ENCODE measurements around the gene CD3G.
"Not testable (repeated sequence)": the region's sequence is repeated elsewhere in the genome, so short reads cannot be mapped to it uniquely, and the experiment has no call there.

The CD3G gene

DNA sequence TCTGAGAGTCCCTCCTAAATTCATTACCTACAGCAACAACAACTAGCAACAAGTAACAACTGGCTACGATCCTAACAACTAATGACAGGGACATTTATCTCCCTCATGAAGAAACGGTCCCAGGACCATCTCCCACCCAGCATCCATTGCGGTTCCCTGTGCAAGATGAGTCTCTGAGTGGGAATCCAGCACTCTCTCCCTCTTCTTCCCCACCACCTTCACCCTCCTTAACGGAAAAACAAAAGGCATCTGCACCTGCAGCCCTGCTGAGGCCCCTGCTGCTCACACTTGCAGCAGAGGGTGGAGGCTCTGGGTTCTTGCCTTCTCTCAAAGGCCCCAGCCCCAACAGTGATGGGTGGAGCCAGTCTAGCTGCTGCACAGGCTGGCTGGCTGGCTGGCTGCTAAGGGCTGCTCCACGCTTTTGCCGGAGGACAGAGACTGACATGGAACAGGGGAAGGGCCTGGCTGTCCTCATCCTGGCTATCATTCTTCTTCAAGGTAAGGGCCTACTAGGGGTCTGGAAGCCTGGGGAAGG is at the start of gene CD3G:
CD3G (plus strand) TSS at position 364 of the 535 bp plus-strand sequence; CDS start at position 444, 80 bp downstream.
- no peak for FAIRE-seq

DNA sequence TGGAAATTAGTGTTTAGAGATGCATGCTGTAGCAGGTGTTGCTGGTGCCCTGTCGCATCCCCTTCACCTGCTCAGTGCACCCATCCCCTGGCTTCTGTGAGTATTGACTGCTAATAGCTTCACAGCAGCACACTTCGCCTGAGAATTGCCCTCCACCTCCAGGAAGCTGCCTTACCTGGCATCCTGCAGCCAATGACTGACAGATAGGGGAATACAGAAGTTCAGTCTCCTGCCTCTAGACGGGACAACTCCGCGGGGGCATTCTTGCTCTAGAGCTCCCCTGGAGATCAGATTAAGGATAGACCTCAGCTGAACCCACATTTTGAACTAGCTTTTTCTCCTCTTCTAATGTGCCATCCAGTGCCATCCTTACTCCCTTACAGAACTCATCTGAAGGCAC is 48.9 kb upstream of the CD3G start:
- no peak for FAIRE-seq

DNA sequence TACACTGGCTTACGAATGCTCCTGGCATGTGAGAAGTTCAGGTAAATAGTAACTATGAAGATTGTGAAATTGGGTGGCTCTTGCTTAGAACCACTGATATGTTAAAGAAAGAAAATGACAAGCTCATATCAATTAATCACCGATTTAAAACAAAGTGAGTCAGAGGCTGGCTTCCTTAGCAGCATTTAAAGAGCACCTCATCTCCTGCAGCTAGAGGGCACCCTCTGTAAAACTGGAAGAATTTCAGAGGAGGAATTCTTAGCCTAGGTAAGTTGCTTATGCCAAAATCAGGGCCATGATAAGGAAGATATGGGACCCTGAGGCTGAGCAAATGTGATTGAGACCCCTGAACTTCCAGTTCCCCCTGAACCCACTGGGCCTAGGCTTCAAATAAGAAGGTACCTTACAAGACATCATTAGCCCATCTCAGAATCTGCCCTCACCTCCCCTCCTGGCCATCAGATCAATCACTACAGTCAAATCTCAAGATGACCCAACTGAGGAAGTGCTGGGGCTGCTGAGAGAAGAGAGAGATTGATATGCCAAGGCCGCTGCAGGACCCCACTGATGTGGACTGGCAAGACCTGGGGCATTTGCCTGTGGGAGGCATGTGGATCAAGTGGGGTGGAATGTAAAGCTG is 48.2 kb upstream of the CD3G start:
- FAIRE-seq: no peak

DNA sequence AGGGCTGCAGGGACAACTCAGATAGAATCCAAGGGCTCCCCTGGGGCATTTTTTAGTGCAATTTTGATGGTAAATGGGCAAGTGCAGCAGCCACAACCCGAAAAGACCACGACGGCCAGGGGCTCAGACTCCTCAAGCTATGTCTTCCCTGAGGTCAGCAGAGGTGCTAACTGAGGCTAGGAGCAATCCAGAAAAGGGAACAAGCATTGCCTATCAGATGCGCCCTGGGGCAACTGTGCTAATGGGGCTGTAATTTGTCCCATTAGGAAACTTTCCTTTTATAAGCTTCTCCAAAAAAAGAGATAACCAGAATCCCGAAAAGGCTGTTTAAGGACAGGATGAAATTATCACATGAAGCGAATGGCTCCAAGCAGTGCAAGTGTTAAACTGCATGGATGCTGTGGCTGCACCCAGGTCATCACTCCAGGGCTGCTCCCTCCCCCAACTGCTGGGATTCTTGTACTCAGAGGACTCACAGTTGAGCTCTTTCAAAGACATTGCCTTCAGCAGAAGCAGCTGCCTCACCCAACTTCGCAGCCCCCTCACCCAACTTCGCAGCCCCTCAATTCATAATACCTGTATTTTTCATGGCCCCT is 42.4 kb upstream of the CD3G start:
- FAIRE-seq: no peak

DNA sequence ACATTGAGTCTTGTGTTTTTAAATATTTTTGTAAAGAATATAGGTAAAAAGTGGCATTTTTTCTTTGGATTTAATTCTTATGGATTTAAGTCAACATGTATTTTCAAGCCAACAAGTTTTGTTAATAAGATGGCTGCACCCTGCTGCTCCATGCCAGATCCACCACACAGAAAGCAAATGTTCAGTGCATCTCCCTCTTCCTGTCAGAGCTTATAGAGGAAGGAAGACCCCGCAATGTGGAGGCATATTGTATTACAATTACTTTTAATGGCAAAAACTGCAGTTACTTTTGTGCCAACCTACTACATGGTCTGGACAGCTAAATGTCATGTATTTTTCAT is 39.9 kb upstream of the CD3G start:
- no peak for FAIRE-seq

DNA sequence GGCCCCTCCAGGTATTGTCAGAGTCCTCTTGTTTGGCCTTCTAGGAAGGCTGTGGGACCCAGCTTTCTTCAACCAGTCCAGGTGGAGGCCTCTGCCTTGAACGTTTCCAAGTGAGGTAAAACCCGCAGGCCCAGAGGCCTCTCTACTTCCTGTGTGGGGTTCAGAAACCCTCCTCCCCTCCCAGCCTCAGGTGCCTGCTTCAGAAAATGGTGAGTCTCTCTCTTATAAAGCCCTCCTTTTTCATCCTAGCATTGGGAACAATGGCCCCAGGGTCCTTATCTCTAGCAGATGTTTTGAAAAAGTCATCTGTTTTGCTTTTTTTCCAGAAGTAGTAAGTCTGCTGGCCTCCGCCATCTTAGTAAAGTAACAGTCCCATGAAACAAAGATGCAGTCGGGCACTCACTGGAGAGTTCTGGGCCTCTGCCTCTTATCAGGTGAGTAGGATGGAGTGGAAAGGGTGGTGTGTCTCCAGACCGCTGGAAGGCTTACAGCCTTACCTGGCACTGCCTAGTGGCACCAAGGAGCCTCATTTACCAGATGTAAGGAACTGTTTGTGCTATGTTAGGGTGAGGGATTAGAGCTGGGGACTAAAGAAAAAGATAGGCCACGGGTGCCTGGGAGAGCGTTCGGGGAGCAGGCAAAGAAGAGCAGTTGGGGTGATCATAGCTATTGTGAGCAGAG is 39.4 kb upstream of the CD3G start, which contains the start of gene CD3E:
CD3E (plus strand) TSS at position 163 of the 681 bp plus-strand sequence; CDS start at position 386, 223 bp downstream.
- no peak for FAIRE-seq

DNA sequence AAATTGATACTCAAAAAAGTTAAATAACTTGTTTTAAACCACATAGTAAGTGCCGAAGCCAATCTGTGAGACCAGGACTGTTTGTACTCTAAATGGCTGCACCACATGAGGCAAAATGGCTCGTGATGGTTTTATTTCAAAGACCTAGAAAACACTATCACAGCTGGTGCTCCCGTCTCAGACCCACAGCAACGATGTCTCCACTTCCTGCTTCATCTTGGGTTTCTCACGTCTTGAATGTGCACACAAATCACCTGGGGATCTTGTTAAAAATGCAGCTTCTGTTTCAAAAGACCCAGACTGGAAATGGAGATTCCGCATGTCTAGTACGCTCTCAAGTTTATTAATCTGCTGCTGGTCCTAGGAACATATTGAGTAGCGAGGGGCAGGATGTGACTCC is 38.4 kb upstream of the CD3G start:
- no peak for FAIRE-seq

DNA sequence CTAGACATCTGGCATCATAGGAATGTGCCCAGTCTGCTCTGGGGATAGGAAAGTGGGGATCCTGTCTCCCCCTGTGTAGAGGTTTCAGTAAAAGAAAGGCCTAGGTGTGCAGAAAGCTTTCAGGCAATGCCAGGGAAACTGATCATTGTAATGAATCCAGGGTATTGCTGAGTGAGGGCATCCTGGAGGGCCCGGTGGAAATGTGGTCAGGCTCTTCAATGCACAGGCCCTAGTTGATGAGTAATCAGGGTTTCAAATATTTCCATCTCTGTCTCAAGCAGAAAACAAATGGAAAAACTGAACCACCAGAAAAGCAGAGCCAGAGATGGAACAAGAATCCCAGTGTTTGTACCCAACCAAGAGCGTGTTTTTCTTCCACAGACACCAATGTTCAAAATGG is 37.6 kb upstream of the CD3G start:
- FAIRE-seq: no peak

DNA sequence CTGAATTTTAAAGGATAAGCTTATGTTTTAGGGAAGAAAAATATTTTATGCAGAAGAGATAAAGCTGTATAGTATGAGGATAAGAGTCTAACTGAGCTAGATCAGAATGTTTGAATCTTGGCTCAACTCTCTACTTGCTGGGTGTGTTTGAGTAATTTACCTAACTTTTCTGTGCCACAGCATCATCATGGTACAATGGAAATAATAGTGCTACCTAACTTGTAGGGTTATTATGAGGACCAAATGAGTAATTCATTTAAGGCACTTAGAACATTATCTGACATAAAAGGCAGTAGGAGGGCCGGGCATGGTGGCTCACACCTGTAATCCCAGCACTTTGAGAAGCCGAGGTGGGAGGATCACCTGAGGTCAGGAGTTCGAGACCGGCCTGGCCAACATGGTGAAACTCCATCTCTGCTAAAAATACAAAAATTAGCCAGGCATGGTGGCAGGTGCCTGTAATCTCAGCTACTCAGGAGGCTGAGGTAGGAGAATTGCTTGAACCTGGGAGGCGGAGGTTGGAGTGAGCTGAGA is 35.1 kb upstream of the CD3G start:
- not testable (repeated sequence) for FAIRE-seq

DNA sequence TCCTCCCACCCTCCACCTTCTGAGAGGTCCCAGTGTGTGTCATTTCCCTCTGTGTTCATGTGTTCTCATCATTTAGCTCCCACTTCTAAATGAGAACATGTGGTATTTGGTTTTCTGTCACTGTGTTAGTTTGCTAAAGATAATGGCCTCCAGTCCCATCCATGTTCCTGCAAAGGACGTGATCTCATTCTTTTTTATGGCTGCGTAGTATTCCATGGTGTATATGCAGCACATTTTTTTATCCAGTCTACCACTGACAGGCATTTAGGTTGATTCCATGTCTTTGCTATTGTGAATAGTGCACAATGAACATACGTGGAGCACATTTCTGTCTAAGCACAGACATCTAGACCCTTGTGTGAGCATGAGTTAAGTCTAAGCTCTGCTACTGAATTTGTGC is 33.9 kb upstream of the CD3G start:
- FAIRE-seq: no peak

DNA sequence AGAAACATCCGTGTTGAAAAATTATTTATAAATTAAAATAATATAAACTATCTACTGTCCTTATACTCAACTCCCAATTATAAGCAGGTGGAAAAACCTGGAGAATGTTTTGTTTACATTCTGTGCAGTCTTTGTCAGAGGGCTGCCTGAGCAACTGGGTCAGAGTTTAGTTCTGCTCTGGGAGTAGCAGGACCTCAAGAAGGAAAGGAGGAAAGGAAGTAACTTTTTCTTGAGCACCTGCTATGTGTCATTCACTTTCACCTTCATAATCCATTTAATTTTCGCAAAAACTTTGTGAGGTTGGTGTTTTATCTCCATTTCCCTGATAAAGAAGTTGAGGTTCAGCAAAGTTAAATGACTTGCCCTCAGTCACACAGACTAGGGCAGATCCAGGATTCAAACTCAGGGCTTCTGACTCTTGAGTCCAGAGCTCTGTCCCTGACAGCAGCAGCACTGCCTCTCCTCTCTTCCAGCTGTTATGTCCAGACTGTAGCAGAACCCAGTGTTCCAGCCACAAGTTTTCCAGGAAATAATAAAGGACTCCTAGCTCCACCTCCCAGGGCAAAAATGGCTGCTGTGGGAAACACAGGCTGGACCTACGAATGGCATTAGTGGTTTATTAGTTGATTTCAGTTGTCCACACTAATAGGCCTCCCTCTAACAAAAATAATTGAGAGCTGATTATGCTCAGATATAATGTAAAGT is 33.2 kb upstream of the CD3G start:
- no peak for FAIRE-seq

DNA sequence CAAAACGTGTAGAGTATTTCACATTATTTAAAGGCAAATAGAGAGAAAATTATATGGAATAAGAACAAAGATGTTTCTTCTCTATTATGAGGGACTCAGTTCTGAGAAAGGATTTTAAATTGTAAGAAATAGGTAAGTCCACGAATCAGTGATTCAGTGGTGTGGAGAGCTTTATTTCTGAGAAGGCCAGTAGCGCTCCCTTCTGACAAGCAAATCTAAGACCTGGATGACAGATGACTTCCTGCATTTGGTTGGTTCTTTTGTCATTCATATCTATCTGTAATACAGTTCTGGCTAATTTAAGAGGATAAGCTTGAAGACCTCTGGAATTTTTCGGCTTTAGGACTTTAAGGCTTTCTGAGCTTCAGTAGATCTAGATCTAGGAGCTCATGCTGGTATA is 32.6 kb upstream of the CD3G start:
- FAIRE-seq: no peak

DNA sequence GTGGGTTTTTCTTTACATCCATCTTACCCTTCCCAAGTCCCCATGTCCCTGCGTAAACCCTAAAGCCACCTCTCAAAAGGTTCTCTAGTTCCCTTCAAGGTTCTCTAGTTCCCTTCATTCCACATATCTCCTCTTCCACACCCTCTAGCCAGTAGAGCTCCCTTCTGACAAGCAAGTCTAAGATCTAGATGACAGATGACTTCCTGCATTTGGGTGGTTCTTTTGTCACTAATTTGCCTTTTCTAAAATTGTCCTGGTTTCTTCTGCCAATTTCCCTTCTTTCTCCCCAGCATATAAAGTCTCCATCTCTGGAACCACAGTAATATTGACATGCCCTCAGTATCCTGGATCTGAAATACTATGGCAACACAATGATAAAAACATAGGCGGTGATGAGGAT is 31.8 kb upstream of the CD3G start:
- no peak for FAIRE-seq

DNA sequence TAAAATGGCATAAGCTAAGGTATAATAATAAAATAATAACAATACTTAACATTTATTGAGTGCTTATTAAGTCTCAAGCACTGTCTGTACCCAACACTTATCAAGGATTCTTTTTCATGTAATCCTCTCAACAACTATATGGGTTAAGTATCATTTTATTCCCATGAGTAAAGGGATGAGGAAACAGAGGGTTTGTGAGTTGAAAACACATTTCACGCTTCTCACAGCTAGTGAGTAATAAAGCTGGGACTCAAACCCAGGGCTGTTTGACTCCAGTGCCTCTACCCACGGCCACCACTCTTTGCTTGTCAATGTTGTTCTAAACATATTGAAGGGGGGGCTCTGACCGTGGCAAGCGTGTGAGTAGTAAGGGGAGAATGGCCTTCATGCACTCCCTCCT is 30.9 kb upstream of the CD3G start:
- no peak for FAIRE-seq

DNA sequence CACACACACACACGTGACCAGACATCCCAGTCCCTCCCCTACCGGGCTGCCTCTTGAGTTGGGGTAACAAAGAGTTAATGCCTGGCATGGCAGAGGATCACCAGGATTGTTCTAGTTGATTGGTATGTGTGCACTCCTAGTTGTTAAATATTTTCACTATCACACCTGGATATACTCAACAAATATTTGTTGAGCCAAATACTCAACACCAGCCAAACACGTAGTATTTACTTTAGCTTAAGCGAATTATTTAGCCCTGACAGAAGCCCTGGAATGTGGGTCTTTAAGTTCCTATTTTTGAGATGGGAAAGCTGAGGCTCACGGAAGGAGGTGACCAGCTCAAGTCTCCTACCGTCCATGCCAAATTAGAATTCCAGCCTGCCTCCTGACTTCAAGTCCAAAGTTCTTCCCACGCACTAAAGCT is 29.1 kb upstream of the CD3G start:
- no peak for FAIRE-seq

DNA sequence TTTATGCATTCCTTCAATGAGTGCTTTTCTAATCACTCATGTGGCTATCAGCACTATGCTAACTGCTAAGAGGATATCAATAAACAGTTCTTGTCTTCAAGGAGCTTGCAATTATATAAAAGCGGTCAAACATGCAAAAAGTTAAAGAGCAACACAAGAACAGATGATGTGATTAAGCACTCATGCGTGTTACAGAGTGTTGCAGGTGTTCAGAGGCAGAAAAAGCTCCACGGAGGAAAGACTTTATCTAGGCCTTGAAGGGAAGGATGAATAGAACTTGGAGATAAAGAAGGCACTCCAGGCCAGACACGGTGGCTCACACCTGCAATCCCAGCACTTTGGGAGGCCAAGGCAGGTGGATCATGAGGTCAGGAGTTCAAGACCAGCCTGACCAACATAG is 26.0 kb upstream of the CD3G start:
- FAIRE-seq: no peak

DNA sequence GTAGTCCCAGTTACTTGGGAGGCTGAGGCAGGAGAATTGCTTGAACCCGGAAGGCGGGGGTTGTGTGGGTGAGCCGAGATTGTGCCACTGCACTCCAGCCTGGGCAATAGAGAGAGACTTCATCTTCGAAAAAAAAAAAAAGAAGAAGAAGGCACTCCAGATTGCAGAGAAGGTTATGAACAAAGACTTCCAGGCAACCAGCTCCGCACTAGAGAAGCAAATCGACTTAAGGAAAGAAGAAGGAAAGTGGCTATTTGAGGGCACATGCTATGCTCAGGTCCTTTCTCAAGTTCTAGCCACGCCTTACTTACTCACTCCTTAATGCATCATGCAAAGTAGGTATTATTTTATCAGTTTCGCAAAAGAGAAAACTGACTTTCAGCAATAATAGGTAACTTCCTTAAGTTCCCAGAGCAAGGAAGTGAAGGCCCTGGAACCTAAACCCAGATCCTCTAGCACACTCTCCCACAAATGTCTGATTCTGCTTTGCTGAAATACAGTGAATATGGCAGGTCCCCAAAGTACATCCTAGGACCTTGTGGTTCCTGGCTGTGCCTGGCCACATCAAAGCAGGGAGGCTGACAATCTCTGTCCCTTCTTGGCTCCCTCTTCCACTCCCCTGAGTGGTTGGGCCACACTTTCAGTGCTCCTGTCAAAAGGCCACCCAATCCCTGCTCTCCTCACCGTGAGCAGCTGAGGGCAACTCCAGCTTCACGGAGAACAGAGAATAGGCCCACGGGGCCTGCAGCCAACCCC is 25.4 kb upstream of the CD3G start:
- no peak for FAIRE-seq

DNA sequence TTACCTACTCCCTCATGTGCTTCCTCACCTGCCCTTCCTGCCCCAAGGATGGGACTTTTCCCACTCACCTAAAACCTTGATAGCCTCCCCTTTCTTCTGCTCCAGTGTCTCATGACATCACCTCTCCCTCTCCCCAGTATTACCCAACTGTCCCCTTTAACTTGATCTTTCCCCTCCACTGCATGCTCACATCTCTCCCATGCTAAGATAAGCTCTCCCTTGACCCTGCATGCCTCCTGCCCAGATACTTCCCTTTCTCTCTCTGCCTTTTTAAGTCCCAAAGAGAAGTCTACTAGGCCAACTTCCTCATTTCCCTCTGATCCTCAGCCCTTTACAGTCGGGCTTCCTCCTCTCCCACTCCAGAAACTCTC is 24.8 kb upstream of the CD3G start:
- FAIRE-seq: no peak

DNA sequence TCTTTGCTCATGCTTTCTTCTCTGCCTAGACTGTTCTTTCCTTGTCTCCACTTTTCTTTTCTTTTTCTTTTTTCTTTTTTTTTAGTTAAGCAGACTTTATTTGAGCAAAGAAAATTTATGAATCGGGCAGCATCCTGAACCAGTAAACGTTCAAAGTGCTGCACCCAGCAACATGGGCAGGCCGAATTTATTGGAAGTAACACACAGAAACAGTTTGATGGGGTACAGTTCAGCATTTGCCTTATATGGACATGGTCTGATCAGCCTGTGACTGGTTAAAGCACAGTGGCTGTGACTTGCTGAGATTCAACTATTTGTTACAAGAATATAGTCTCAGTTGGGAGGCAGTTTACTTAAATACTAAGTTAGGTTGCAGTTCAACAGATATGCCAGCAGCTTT is 23.6 kb upstream of the CD3G start:
- no peak for FAIRE-seq

DNA sequence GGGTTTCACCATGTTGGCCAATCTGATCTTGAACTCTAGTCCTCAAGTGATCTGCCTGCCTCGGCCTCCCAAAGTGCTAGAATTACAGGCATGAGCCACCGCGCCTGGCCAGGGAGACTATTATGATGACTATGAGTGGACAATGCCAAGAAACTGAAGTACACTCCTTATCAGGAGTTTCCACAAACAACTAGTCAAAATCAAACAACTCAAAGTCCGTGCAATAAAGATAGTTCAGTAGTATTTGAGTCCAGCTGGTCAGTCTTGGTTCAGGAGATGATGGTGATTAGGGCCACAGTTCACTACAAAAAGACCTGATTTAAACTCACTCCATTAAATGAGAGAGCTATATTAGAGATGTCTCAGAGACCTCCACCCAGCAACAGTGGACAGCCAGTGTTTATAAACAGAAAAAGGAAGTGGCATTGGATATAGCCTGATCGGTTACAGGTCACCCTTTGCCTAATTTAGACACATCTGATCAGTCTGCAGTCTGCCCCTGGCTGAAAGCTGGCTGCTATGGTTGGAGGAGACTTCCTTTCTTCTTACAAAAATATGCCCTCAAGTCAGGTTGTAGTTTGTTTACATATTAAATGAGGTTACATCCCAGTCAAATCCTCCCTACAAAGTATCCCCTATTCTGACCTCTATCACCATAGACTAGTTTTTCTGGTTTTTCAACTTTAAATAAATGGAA is 22.6 kb upstream of the CD3G start:
- FAIRE-seq: no peak

DNA sequence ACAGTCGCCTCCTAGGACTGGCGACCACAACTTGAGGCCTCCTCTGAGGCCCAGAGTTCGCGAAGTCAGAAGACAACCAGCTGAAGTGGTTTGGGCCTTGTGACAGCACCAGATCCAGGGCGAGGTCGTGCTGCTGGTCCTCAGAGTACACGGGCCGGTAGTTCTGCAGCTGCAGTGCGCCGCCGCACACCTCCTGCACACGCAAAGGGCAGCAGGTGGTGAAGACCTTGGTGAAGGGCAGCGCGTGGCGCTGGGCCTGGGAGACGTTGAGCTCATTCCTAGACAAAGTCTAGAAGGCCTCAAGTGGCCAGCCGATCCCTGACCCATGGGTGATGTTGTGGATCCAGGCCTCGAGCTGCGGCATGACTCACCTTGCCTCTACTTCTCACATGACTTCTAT is 21.4 kb upstream of the CD3G start:
- FAIRE-seq: no peak

DNA sequence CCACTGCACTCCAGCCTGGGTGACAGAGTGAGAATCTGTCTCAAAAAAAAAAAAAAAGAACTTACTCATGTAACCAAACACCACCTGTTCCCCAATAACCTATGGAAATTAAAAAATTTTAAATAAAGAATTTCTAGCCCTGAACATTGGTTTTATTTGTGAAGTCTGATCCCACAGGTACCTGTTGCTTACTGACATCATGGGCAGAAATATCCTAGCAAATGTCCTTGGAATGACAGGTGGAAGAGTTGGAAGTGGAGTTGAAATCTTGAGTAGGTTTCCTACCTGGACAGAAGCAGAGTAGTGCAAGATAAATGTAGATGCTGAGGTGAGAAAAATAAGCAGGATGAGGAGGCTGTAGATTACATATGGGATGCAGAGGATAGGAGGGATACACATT is 18.9 kb upstream of the CD3G start:
- FAIRE-seq: no peak

Measured in colon (tissue), 2 donors.